Stimulated activated effector memory CD8-positive, alpha-beta T cell treated with anti-CD3 and anti-CD28 coated beads, Interleukin-12 subunit alpha, Interleukin-12 subunit beta, amount 100 ng/mL, for 72 hours (primary cell): ENCODE data around the gene AKR1C8.
"Not testable (repeated sequence)": the region's sequence is repeated elsewhere in the genome, so short reads cannot be mapped to it uniquely, and the experiment has no call there.

Experiments
- ATAC-seq: fragments of 150-1000 bp; cut with Tn5 transposase; 2 replicates; pipeline ENCODE4 v1.10.0; 2021
- DNase-seq, 2 donors: peaks; one replicate each; pipeline ENCODE4 v3.0.0; 2021 to 2022; ENCODE audit warnings: low spot score in 2 of 2
- H3K27ac Mint-ChIP-seq: one replicate; pipeline ENCODE4 v1.8.0; 2022; ENCODE audit warnings: mild to moderate bottlenecking, mixed read lengths
- H3K36me3 Mint-ChIP-seq: one replicate; pipeline ENCODE4 v1.8.0; 2022; ENCODE audit warnings: mild to moderate bottlenecking, mixed read lengths
- H3K4me1 Mint-ChIP-seq: one replicate; pipeline ENCODE4 v1.8.0; 2022; ENCODE audit warnings: mixed read lengths
- H3K4me3 Mint-ChIP-seq: one replicate; pipeline ENCODE4 v1.8.0; 2022; ENCODE audit warnings: mild to moderate bottlenecking, mixed read lengths
- H3K9me3 Mint-ChIP-seq: one replicate; pipeline ENCODE4 v1.8.0; 2022; ENCODE audit warnings: mixed read lengths

AKR1C8 gene

DNA sequence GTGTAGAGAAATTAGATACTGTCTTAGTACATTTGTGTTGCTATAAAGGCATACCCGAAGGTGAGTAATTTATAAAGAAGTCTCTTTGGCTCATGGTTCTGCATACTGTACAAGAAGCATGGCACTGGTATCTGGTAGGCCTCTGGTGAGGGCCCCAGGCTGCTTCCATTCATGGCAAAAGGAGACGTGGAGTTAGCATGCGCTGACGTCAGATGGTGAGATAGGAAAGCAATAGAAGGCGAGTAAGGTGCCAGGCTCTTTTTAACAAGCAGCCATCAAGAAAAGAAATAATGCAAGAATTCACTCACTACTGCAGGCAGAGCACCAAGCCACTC lies 38.1 kb downstream of the AKR1C8 start:
- no peak for ATAC-seq
- no peak overlapping the region for H3K4me3 Mint-ChIP-seq
- H3K36me3 Mint-ChIP-seq, result no peaks in the 10 kb centered on the region
- H3K9me3 Mint-ChIP-seq, result peaks cover 3% of the 10 kb centered on the region
- no peaks in the 10 kb centered on the region for H3K4me1 Mint-ChIP-seq
- no peak overlapping the region for H3K27ac Mint-ChIP-seq
- DNase-seq, result no peak

DNA sequence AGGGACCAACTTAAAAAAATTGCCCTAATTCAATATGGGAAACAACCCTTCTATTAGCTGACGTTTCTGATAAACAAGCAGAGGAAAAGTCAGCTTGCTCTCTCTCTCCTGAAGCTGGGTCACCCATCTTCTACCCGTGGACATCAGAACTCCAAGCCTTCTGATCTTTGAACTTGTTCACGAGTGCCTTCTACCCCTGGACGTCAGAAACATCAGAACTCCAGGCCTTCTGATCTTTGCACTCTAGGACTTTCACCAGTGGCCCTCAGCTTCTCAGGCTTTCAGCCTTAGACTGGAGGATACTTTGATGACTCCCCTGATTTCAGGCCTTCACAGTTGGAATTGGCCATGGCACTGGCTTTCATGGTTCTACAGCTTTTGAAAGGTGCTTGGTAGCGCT lies 41.8 kb downstream of the AKR1C8 start:
- Mint-ChIP-seq H3K9me3 (peaks cover 3% of the 10 kb centered on the region), H3K36me3 (no peaks in the 10 kb centered on the region), H3K4me1 (no peaks in the 10 kb centered on the region), H3K27ac (no peak overlapping the region), H3K4me3 (no peak overlapping the region)
- no peak for ATAC-seq
- no peak for DNase-seq

DNA sequence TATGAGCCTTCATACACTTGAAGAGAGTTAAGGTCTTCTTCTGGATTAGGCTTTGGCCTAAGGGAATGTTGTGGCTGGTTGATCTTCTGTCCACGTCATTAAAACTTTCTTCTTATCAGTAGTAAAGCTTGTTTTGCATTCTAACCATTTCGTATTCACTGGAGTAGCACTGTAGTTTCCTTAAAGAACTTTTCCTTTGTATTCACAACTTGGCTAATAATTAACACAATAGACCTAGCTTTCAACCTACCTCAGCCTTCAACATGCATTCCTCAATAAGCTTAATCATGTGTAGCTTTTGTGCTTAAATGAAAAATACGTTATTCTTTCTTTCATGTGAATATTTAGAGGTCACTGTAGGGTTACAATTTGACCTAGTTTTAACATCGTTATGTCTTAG lies 42.8 kb downstream of the AKR1C8 start:
- peaks cover 9% of the 10 kb centered on the region for H3K9me3 Mint-ChIP-seq
- H3K27ac Mint-ChIP-seq, result no peak overlapping the region
- H3K36me3 Mint-ChIP-seq, result no peaks in the 10 kb centered on the region
- H3K4me1 Mint-ChIP-seq, result no peaks in the 10 kb centered on the region
- H3K4me3 Mint-ChIP-seq, result no peak overlapping the region
- DNase-seq (no peak), ATAC-seq (no peak)

DNA sequence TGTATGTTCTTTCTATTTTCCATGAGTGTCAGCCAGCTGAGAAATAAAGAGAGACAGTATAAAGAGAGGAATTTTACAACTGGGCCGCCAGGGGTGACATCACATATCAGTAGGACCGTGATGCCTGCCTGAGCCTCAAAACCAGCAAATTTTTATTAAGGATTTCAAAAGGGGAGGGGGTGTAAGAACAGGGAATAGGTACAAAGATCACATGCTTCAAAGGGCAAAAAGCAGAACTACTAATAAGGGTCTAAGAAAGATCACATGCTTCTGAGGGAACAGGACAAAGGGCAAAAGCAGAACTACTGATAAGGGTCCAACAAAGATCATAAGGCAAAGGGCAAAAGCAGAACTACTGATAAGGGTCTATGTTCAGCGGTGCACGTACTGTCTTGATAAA lies 47.3 kb downstream of the AKR1C8 start:
- DNase-seq, H3K27ac Mint-ChIP-seq, H3K4me1 Mint-ChIP-seq, H3K4me3 Mint-ChIP-seq, H3K36me3 Mint-ChIP-seq, ATAC-seq: not testable (repeated sequence)
- H3K9me3 Mint-ChIP-seq, result peaks cover 11% of the 10 kb centered on the region

DNA sequence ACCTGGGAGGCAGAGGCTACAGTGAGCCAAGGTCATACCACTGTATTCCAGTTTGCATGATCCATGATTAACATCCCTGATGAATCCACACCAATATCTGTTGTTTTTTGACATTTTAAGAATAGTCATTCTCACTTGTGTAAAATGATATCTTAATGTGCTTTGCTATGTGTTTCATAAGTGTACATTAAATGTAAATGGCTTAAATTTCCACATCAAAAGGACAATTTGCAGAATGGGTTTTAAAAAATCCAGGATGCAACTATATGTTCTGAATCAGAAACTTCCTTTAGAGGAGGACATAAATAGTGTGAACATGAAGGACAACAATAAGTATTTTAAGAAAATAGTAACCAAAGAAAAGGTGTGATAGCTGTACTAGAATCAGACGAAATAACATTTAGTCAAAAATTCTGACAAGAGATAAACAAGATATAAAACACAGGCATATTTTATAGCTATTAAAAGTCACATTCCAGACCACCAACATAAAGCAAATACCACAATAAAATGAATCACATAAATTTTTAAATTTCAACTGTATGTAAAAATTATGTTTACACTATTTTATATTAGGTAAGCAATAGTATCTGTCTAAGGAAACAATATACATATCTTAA lies 48.4 kb downstream of the AKR1C8 start:
- no peak for DNase-seq
- peaks cover 11% of the 10 kb centered on the region for H3K9me3 Mint-ChIP-seq
- no peak for ATAC-seq
- no peak overlapping the region for H3K4me3 Mint-ChIP-seq
- no peaks in the 10 kb centered on the region for H3K36me3 Mint-ChIP-seq
- H3K27ac Mint-ChIP-seq, result no peak overlapping the region
- H3K4me1 Mint-ChIP-seq, result no peaks in the 10 kb centered on the region

DNA sequence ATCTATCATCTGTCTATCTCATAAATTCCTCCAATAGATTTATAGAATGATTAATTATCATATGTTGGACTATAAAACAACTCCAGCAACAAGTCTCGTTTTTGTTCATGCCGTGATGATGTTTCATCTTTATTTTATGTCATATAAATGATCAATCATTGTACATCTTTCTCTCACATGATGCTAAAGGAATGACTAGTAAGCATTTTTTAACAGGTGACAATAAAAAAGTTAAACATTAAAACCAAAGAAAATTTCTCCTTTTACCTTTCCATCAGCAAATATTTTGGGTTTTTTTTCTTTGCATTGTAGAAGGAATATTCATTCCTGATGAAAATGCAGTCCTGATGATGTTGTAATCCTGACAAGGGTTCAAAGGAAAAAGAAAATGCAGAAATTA lies 49.4 kb downstream of the AKR1C8 start:
- peaks cover 11% of the 10 kb centered on the region for H3K9me3 Mint-ChIP-seq
- no peaks in the 10 kb centered on the region for H3K36me3 Mint-ChIP-seq
- ATAC-seq (no peak), DNase-seq (no peak)
- no peak overlapping the region for H3K4me3 Mint-ChIP-seq
- H3K4me1 Mint-ChIP-seq, result no peaks in the 10 kb centered on the region
- no peak overlapping the region for H3K27ac Mint-ChIP-seq

DNA sequence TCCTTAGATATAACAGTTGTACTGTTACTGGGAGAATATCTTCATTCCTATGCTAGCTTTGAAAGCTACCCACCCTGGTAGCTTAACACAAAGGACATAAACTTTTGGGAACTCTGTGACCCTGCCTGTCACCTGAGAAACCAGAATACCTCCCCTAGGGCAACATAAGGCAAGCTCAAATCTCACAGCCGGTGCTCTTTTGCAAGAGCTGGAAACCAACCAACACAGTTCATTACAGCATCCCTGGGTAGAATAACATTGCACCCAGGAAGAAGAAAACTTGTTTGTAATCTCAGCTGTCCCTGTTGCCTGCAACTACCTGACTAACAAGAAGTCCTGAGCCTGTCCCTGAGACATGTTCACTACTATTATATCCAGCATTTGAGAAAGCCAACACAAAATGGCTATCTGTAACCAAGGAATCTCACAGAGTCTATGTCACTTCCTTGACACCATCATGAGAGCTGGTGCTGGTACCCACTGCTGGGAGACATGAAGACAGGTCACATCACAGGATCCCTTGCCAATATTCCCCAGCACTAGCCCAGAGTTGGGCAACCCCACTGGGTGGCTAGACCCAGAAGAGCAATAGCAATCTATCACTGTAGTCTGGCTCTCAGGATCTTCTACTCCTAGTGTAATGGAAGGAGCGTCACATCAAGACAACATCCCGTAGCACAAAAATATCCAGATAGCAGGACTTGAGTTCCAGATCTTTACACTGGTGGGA lies 59.5 kb downstream of the AKR1C8 start:
- H3K9me3 Mint-ChIP-seq, result no peaks in the 10 kb centered on the region
- H3K36me3 Mint-ChIP-seq, result no peaks in the 10 kb centered on the region
- no peaks in the 10 kb centered on the region for H3K4me1 Mint-ChIP-seq
- no peak overlapping the region for H3K4me3 Mint-ChIP-seq
- H3K27ac Mint-ChIP-seq, result no peak overlapping the region
- DNase-seq, result no peak
- no peak for ATAC-seq

DNA sequence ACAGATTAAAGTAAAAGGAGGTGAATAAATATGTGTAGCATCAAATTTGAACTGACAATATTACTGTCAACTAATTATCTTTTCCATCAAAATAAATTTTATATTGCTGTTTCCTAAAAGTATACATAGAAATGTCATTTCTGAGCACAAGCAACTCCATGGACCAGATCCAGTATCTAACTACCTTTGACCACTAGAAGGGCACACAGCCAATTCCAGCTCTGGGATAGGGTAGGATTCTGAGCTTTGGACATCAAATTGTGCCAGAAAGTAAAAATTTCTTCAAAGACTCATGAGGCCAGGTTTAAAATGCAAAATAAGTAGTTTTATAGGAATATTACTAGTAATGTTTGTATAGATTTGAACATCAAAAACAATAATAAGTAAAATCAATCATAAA lies 61.1 kb downstream of the AKR1C8 start:
- no peak overlapping the region for H3K27ac Mint-ChIP-seq
- no peak overlapping the region for H3K4me3 Mint-ChIP-seq
- no peaks in the 10 kb centered on the region for H3K9me3 Mint-ChIP-seq
- no peaks in the 10 kb centered on the region for H3K36me3 Mint-ChIP-seq
- ATAC-seq, result no peak
- no peaks in the 10 kb centered on the region for H3K4me1 Mint-ChIP-seq
- DNase-seq, result no peak

DNA sequence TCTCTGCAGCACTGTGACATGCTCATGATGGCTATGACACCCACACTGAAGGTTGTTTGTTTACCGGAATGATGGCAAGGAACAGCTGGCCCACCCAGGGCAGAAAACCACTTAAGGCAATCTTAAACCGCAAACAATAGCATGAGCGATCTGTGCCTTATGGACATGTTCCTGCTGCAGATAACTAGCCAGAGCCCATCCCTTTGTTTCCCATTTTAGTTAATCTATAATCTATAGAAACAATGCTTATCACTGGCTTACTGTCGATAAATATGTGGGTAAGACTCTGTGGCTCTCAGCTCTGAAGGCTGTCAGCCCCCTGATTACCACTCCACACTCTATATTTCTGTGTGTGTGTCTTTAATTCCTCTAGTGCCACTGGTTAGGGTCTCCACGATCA lies 65.0 kb downstream of the AKR1C8 start:
- H3K27ac Mint-ChIP-seq, H3K4me3 Mint-ChIP-seq, ATAC-seq, H3K36me3 Mint-ChIP-seq, H3K4me1 Mint-ChIP-seq, H3K9me3 Mint-ChIP-seq, DNase-seq: not testable (repeated sequence)

DNA sequence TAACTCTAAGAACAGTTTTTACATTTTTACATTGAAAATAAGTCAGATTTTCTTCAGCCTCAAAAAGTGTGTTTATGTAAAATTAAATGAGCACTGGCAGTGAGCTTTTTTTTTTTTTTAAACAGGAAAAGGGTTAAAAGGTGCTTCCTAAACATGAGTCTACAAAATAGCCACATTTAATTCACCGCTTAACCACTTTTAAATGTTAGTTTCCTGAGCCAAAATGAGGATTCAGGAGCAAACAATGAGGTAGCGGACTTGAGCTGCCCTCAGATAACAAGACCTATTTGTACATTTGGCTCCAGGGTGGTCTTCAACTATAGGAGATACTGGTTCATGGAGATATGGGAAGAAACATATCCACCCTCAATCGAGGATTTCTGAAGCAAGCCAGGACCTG lies 67.9 kb downstream of the AKR1C8 start:
- DNase-seq, result no peak
- H3K36me3 Mint-ChIP-seq, result no peaks in the 10 kb centered on the region
- no peak overlapping the region for H3K27ac Mint-ChIP-seq
- no peaks in the 10 kb centered on the region for H3K9me3 Mint-ChIP-seq
- H3K4me1 Mint-ChIP-seq, result no peaks in the 10 kb centered on the region
- no peak for ATAC-seq
- no peak overlapping the region for H3K4me3 Mint-ChIP-seq

DNA sequence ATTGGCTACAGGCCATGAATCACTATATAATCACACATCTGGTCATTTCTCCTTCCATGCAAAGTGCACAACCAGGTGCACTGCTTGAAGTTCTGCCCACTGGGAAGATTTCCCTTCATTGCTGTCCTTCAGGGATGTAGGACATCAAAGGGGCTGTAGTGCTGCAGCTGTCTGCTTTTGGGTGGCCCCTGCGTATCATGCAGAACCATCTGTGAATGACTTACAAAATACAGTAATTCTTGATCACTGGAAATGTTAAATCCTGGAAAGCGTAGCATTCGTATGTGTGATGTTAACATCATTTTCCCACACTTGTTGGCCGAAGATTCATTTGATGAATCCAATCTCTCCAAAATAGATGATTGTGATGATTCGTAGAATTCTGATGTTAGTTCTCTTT lies 68.3 kb downstream of the AKR1C8 start:
- Mint-ChIP-seq H3K36me3 (no peaks in the 10 kb centered on the region), H3K27ac (no peak overlapping the region), H3K9me3 (no peaks in the 10 kb centered on the region), H3K4me3 (no peak overlapping the region), H3K4me1 (no peaks in the 10 kb centered on the region)
- ATAC-seq (no peak), DNase-seq (no peak)

DNA sequence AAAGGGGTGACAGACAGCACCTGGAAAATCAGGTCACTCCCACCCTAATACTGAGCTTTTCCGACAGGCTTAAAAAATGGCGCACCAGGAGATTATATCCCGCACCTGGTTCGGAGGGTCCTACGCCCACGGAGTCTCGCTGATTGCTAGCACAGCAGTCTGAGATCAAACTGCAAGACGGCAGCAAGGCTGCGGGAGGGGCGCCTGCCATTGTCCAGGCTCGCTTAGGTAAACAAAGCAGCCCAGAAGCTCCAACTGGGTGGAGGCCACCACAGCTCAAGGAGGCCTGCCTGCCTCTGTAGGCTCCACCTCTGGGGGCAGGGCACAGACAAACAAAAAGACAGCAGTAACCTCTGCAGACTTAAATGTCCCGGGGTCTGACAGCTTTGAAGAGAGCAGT lies 75.1 kb downstream of the AKR1C8 start:
- ATAC-seq, H3K27ac Mint-ChIP-seq, H3K9me3 Mint-ChIP-seq, DNase-seq, H3K36me3 Mint-ChIP-seq, H3K4me3 Mint-ChIP-seq, H3K4me1 Mint-ChIP-seq: not testable (repeated sequence)

DNA sequence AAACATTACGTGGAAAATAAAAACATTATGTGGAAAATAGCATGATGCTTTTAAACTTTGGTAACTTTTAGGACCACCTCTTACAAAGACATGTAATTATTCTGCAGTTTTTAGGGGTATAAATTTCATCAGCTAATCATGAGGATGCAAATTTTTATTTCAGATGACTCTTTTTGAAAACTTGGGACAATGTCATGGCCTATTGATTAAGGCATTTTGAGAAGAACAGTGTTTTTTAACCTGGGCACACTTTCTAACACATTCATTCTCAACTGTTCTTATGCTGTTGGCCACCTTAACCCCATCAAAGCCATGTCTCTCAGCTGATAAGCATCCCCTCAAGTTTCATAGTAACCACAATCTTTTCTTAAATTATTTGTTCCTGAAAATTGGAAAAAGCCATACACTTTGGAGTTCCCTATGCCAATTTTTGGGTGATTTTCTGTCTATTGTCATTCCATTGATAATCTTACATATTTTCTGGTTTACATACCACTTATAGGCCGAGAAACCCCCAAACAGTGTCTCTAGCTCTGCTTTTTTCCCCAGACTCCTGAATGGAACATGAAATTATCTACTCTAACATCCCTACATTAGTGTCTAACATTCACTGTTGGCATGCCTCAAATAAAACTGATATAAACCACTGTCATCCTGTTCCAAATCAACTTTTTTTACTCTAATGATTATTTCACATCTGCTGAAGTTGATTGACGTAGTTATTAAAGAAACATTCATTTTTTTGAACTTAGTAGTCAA lies 76.1 kb downstream of the AKR1C8 start:
- ATAC-seq, result no peak
- H3K4me1 Mint-ChIP-seq, result no peaks in the 10 kb centered on the region

DNA sequence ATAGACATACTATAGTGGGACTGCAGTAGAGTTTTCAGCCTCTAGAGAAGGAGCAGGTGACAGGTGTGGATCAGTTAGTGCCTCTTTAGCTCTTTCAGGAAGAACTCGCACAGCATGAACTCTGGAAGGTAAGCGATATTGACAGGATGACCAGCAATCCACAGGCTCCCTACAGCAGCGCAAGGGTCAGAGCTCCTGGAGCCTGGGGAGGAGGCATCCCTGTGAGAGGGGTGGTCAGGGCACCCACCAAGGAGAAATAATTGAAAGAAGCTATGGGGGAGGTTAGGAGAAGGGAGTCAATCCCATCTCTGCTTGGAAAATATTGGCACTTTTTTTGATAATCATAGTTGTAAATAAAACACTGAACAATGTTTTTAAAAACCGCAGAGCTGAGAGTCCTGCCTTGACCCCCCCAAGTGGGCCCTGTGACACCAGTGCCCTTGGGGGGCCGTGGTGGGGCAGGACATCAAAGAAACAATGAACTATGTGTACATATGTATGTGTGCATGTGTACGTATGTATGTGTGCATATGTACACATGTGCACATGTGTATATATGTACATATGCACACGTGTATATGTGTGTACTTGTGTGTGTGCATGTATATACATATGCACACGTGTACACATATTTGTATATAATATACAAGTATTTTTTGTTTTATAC lies 77.0 kb downstream of the AKR1C8 start:
- H3K9me3 Mint-ChIP-seq, result no peaks in the 10 kb centered on the region
- no peaks in the 10 kb centered on the region for H3K36me3 Mint-ChIP-seq
- DNase-seq, result no peak
- no peaks in the 10 kb centered on the region for H3K4me1 Mint-ChIP-seq
- no peak overlapping the region for H3K27ac Mint-ChIP-seq
- no peak for ATAC-seq
- no peak overlapping the region for H3K4me3 Mint-ChIP-seq

More for the DNA sequence above, 76.1 kb downstream of the AKR1C8 start:
- Mint-ChIP-seq H3K9me3 (no peaks in the 10 kb centered on the region), H3K36me3 (no peaks in the 10 kb centered on the region), H3K4me3 (no peak overlapping the region), H3K27ac (no peak overlapping the region)
- no peak for DNase-seq

DNA sequence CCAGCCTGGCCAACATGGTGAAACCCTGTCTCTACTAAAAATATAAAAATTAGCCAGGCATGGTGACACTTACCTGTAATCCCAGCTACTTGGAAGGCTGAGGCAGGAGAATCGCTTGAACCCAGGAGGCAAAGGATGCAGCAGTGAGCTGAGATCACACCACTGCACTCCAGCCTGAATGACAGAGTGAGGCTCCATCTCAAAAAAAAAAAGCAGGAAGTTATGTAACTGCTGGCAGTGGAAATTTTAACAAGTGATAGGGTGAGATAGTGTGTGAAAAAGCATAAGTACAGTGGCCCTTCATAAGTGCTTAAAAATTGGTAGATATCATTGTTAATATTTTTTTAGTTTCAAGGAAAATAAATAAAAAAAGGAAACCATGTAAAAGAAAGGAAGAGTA lies 78.4 kb downstream of the AKR1C8 start:
- DNase-seq (no peak), ATAC-seq (no peak)
- Mint-ChIP-seq H3K9me3 (no peaks in the 10 kb centered on the region), H3K36me3 (no peaks in the 10 kb centered on the region), H3K4me3 (no peak overlapping the region), H3K27ac (no peak overlapping the region), H3K4me1 (no peaks in the 10 kb centered on the region)

DNA sequence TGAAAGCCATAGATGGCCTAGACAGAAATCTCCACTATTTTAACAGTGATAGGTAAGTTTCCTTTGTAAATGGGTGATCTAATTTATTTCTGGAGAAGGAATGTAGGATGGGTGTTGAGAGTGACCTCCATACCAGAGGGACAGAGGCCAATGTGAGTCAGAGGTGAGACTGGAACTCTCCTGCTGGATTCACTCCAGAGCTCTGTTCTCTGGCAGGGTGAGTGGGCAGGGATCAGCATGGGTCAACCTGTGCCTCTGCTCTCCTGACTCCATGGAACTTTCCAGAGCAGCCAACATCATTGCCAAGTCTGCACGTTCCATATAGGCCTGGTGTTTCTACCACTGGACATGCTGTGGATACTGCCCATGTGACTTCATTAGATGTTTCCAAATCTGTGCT lies 79.3 kb downstream of the AKR1C8 start:
- Mint-ChIP-seq H3K9me3 (no peaks in the 10 kb centered on the region), H3K27ac (no peak overlapping the region), H3K4me1 (no peaks in the 10 kb centered on the region), H3K36me3 (no peaks in the 10 kb centered on the region), H3K4me3 (no peak overlapping the region)
- ATAC-seq (no peak), DNase-seq (no peak)
